ENCODE measurements around the gene FSD2.
"Not testable (repeated sequence)": the region's sequence is repeated elsewhere in the genome, so short reads cannot be mapped to it uniquely, and the experiment has no call there.

FSD2 gene

GRCh38 chr15:82829234-82829633 is 23.4 kb upstream of the FSD2 start:
- DNase-seq = no peak

- no peak for DNase-seq
Measured at GRCh38 chr15:82828075-82828474, 22.2 kb upstream of the FSD2 start.

- DNase-seq = no peak
Measured at GRCh38 chr15:82823049-82823448, 17.2 kb upstream of the FSD2 start.

- DNase-seq = not testable (repeated sequence)
Measured at GRCh38 chr15:82821851-82822250, 16.0 kb upstream of the FSD2 start.

- DNase-seq = not testable (repeated sequence)
Measured at GRCh38 chr15:82821396-82821795, 15.5 kb upstream of the FSD2 start.

- no peak for DNase-seq
Measured at GRCh38 chr15:82820128-82820527, 14.3 kb upstream of the FSD2 start.

GRCh38 chr15:82812994-82813393 is 7.1 kb upstream of the FSD2 start:
- DNase-seq = no peak

GRCh38 chr15:82810890-82811426 is 5.1 kb upstream of the FSD2 start:
- no peak for DNase-seq

GRCh38 chr15:82810061-82810889 is 4.4 kb upstream of the FSD2 start:
- DNase-seq = no peak

GRCh38 chr15:82809308-82810060 is 3.6 kb upstream of the FSD2 start, which contains the start of gene WHAMM:
Gene WHAMM (plus strand): TSS chr15:82809628. CDS start chr15:82809727, 99 bp downstream.
- DNase-seq = peak; percentile 52

- no peak for DNase-seq
Measured at GRCh38 chr15:82808634-82809041, 2.8 kb upstream of the FSD2 start.

- no peak for DNase-seq
Measured at GRCh38 chr15:82807920-82808633, 2.2 kb upstream of the FSD2 start.

- DNase-seq = no peak
Measured at GRCh38 chr15:82804575-82804949, 1.3 kb downstream of the FSD2 start.

GRCh38 chr15:82803793-82804574 is 1.9 kb downstream of the FSD2 start:
- DNase-seq = no peak

- no peak for DNase-seq
Measured at GRCh38 chr15:82802497-82802896, 3.4 kb downstream of the FSD2 start.

- no peak for DNase-seq
Measured at GRCh38 chr15:82799183-82799841, 6.6 kb downstream of the FSD2 start.

- no peak for DNase-seq
Measured at GRCh38 chr15:82798531-82799166, 7.2 kb downstream of the FSD2 start.

GRCh38 chr15:82798104-82798503 is 7.8 kb downstream of the FSD2 start:
- DNase-seq = no peak

GRCh38 chr15:82793737-82794136 is 12.1 kb downstream of the FSD2 start:
- no peak for DNase-seq

GRCh38 chr15:82792068-82792467 is 13.8 kb downstream of the FSD2 start:
- DNase-seq = no peak

- no peak for DNase-seq
Measured at GRCh38 chr15:82790321-82790720, 15.5 kb downstream of the FSD2 start.

Measured in NCI-H2029 treated with DMSO at 0.1 percent for 48 hours (cell line).